Endothelial cell of umbilical vein (primary cell): ENCODE measurements around the gene TOP2A. TPM values are rescaled to one million over a fixed set of nuclear protein-coding genes. Genes with fewer than 3 reads are reported as not detected.

ENCODE experiments used
- BruUV-seq: library from RNA; stranded (reverse); fragments of 400-500 nt; replicated peaks from 2 replicates; lab custom pipeline; 2021; lab: Mats Ljungman, UMichigan
- CTCF ChIA-PET: fragments of 300-600, 350-600 bp; sonication (Branson Sonifier 250); formaldehyde crosslinking; loops from one replicate; lab custom pipeline; 2021; ENCODE audit warnings: antibody characterized with exemption, inconsistent platforms; lab: Charles Lee
- POLR2A ChIA-PET: fragments of 300-600, 350-600 bp; sonication (Branson Sonifier 250); formaldehyde crosslinking; loops from one replicate; lab custom pipeline; 2021; ENCODE audit warnings: antibody characterized with exemption, inconsistent platforms; lab: Charles Lee
- DNase-seq: peaks from one replicate; pipeline ENCODE4 v3.0.0-alpha.2; 2011; ENCODE audit warnings: low read depth, low spot score
- FAIRE-seq: peaks from 2 replicates; lab custom pipeline; 2011; peaks lifted over from hg19 to GRCh38; lab: Jason Lieb, UNC
- H2AFZ ChIP-seq: 2 replicates; pipeline ENCODE4 v1.6.0; 2012; ENCODE audit warnings: low read depth, low read length, control low read depth, inconsistent platforms
- H3K27ac ChIP-seq: 2 replicates; pipeline ENCODE4 v1.5.1; 2011; ENCODE audit warnings: low read depth, mild to moderate bottlenecking, control low read depth, low read length, moderate library complexity; ENCODE audit not compliant: insufficient read depth
- H3K27me3 ChIP-seq, 2 experiments: 2 replicates each; pipeline versions ENCODE4 v1.6.0 to v1.6.1; 2011; ENCODE audit warnings: low read length in 2 of 2, mixed read lengths in 1 of 2; ENCODE audit not compliant: control insufficient read depth in 2 of 2, insufficient read depth in 2 of 2
- H3K36me3 ChIP-seq, 2 experiments: 2 replicates in 1 of 2; 3 replicates in 1 of 2; pipeline ENCODE4 v1.5.1; 2011; ENCODE audit warnings: low read length in 2 of 2, mild to moderate bottlenecking in 1 of 2, moderate library complexity in 1 of 2; ENCODE audit not compliant: control insufficient read depth in 2 of 2, insufficient read depth in 2 of 2; ENCODE audit errors: extremely low read depth in 1 of 2
- H3K4me1 ChIP-seq: 3 replicates; pipeline ENCODE4 v1.5.1; 2011; ENCODE audit warnings: mild to moderate bottlenecking, low read length; ENCODE audit not compliant: control insufficient read depth, insufficient read depth; ENCODE audit errors: extremely low read depth
- H3K4me2 ChIP-seq: 2 replicates; pipeline ENCODE4 v1.6.1; 2011; ENCODE audit warnings: low read length, control low read depth, mixed read lengths; ENCODE audit not compliant: insufficient read depth
- H3K4me3 ChIP-seq, 3 experiments: fragments of 200-600 bp in 1 of 3; sonication (generic), shearing (Covaris generic) in 1 of 3; replicated peaks in 1 of 3; 2 replicates each; pipeline ENCODE4 v1.5.1; 2011 to 2016; ENCODE audit warnings: control low read depth in 3 of 3, low read length in 3 of 3, mild to moderate bottlenecking in 2 of 3, inconsistent platforms in 1 of 3, low read depth in 1 of 3, moderate library complexity in 1 of 3; ENCODE audit not compliant: insufficient read depth in 1 of 3
- H3K79me2 ChIP-seq: 2 replicates; pipeline ENCODE4 v1.6.0; 2012; ENCODE audit warnings: low read length, inconsistent platforms; ENCODE audit not compliant: control insufficient read depth, insufficient read depth
- H3K9ac ChIP-seq: replicated peaks from 2 replicates; pipeline ENCODE3; 2011; ENCODE audit warnings: low read length, control low read depth; ENCODE audit not compliant: insufficient read depth; ENCODE audit errors: extremely low read depth
- H3K9me1 ChIP-seq: replicated peaks from 3 replicates; pipeline ENCODE4 v1.6.0; 2011; ENCODE audit warnings: mild to moderate bottlenecking, low read length; ENCODE audit not compliant: control insufficient read depth, insufficient read depth; ENCODE audit errors: extremely low read depth
- H3K9me3 ChIP-seq: replicated peaks from 2 replicates; pipeline ENCODE4 v1.5.1; 2012; ENCODE audit warnings: low read length, inconsistent platforms; ENCODE audit not compliant: control insufficient read depth, insufficient read depth
- H4K20me1 ChIP-seq: replicated peaks from 2 replicates; pipeline ENCODE3; 2011; ENCODE audit warnings: mild to moderate bottlenecking, low read length; ENCODE audit not compliant: control insufficient read depth, insufficient read depth; ENCODE audit errors: extremely low read depth
- CTCF ChIP-seq, 2 donors: IDR thresholded peaks; 1 replicate in 1 of 2; 2 replicates in 1 of 2; pipeline ENCODE4 v1.5.1; 2011; ENCODE audit warnings: low read length in 2 of 2, mild to moderate bottlenecking in 2 of 2, moderate library complexity in 2 of 2, control low read depth in 1 of 2, inconsistent platforms in 1 of 2, low read depth in 1 of 2; ENCODE audit not compliant: insufficient read depth in 1 of 2; ENCODE audit errors: extremely low read depth in 1 of 2
- EZH2 ChIP-seq: IDR thresholded peaks from 2 replicates; pipeline ENCODE4 v1.6.1; 2012; ENCODE audit warnings: borderline replicate concordance, low read depth, mild to moderate bottlenecking, moderate library complexity, low read length, inconsistent platforms; ENCODE audit not compliant: severe bottlenecking
- FOS ChIP-seq: IDR thresholded peaks from 2 replicates; pipeline ENCODE4 v1.6.1; 2011; ENCODE audit warnings: mild to moderate bottlenecking, low read length, moderate library complexity, borderline replicate concordance; ENCODE audit not compliant: insufficient read depth
- GATA2 ChIP-seq: IDR thresholded peaks from 2 replicates; pipeline ENCODE4 v1.7.0; 2011; ENCODE audit warnings: low read depth, mild to moderate bottlenecking, moderate library complexity, mixed read lengths, low read length; ENCODE audit not compliant: insufficient read length, insufficient read depth
- JUN ChIP-seq: IDR thresholded peaks from 2 replicates; pipeline ENCODE4 v1.6.1; 2011; ENCODE audit warnings: borderline replicate concordance, low read depth; ENCODE audit not compliant: insufficient read length, insufficient read depth
- MAX ChIP-seq: IDR thresholded peaks from 2 replicates; pipeline ENCODE4 v1.6.1; 2011; ENCODE audit not compliant: insufficient read depth, insufficient read length
- MYC ChIP-seq: IDR thresholded peaks from one replicate; pipeline ENCODE4 v1.6.1; 2011; ENCODE audit warnings: mild to moderate bottlenecking, low read depth, low read length
- POLR2AphosphoS5 ChIP-seq: IDR thresholded peaks from 2 replicates; pipeline ENCODE4 v1.6.1; 2012; ENCODE audit warnings: low read depth, mild to moderate bottlenecking, control low read depth, low read length, moderate library complexity; ENCODE audit not compliant: insufficient read depth
- dilution Hi-C: fragments of 300-500 bp; cut with MboI; formaldehyde crosslinking; loops from one replicate; pipeline ENCODE4 v1.15.0; 2019; ENCODE audit warnings: low sequenced_read_pairs; ENCODE audit not compliant: extremely low pct_ligation_motif_present
- intact Hi-C: fragments of 100-400 bp; cut with micrococcal nuclease; formaldehyde crosslinking; loops from one replicate; pipeline ENCODE4 v1.10.0; 2022
- polyA plus RNA-seq, 4 experiments: library from polyadenylated mRNA; depleted of rRNA in 3 of 4; stranded (reverse) in 3 of 4; unstranded in 1 of 4; fragments of >200 nt; gene quantifications; 2 replicates each; pipeline versions ENCODE4 v1.2.1 to v1.2.3, GENCODE V29; 2011 to 2012; ENCODE audit warnings: missing spikeins in 1 of 4
- total RNA-seq: library from RNA; stranded (reverse); gene quantifications from 2 replicates; pipeline ENCODE4 v1.2.3, GENCODE V29; 2021

TOP2A gene
- total and polyA plus RNA-seq, 2 donors (not counting 3 experiments of a cell fraction or from before 2014, with no cell fraction given) = 31.3 to 160 TPM

- intact Hi-C loops (loop anchor here (1.0 kb wide), 4 partner anchors 27 to 89 kb away; partner anchors contain the start of gene TOP2A), dilution Hi-C loops (no loop called here)
- ChIA-PET CTCF (interaction anchor here (0.6 to 8.1 kb wide), 19 partner anchors 7 to 1221 kb away, joined by 3 to 143 read pairs (median 4); partner anchors contain the start of genes GJD3 and TOP2A), POLR2A (interaction anchor here (0.6 to 1.8 kb wide), 4 partner anchors 26 to 89 kb away, joined by 3 to 9 read pairs (median 6); partner anchors contain the start of gene TOP2A)
- H3K27me3 ChIP-seq = no peaks in the 10 kb centered on the region
- H3K4me1 ChIP-seq = peaks cover 44% of the 10 kb centered on the region
- H4K20me1 ChIP-seq = no peaks in the 10 kb centered on the region
- H3K36me3 ChIP-seq = peaks cover 0 to 4% of the 10 kb centered on the region in 2 experiments
- peaks cover 55% of the 10 kb centered on the region for H3K79me2 ChIP-seq
- no TSS peak for BruUV-seq
- H3K9me1 ChIP-seq = no peaks in the 10 kb centered on the region
- peak overlapping the region; percentile 77 for H3K27ac ChIP-seq
- H3K9ac ChIP-seq = peak overlapping the region; percentile 74
- H2AFZ ChIP-seq = no peak overlapping the region
- no peaks in the 10 kb centered on the region for H3K9me3 ChIP-seq
- TF ChIP-seq CTCF (IDR thresholded peaks at IDR 0.05; ENCODE audit: extremely low read depth in 1 of 2, insufficient read depth in 1 of 2, low read depth in 1 of 2, low read length in 2 of 2) (no peak), GATA2 (no peak), JUN (no peak), MYC (no peak), POLR2AphosphoS5 (no peak), EZH2 (no peak), FOS (no peak), MAX (no peak)
- FAIRE-seq (peak; percentile 37), DNase-seq (peak; percentile 40)
- peak overlapping the region; percentile 92 for H3K4me2 ChIP-seq
- H3K4me3 ChIP-seq = peak overlapping the region; percentile 51 to 92 (median 58)
Observed at GRCh38 chr17:40443988-40444899, 26.5 kb upstream of the TOP2A start.
